HCT116 (cell line): ENCODE measurements around the gene ZNHIT2. TPM values are rescaled to one million over a fixed set of nuclear protein-coding genes. Genes with fewer than 3 reads are reported as not detected.

Experiments
- ATAC-seq: fragments of 200-7000 bp; cut with Tn5 transposase; 2 replicates; pipeline ENCODE4 v1.9.1; 2020; ENCODE audit warnings: mild to moderate bottlenecking, moderate library complexity
- BruUV-seq: library from RNA; stranded (reverse); fragments of 400-500 nt; replicated peaks from 2 replicates; lab custom pipeline; 2021; lab: Mats Ljungman, UMichigan
- CTCF ChIA-PET: fragments of 300-600 bp; sonication (Branson Sonifier 250); formaldehyde crosslinking; loops from one replicate; lab custom pipeline; 2021; ENCODE audit warnings: antibody characterized with exemption; lab: Charles Lee
- POLR2A ChIA-PET: fragments of 300-600, 350-600 bp; sonication (Branson Sonifier 250); formaldehyde crosslinking; loops from one replicate; lab custom pipeline; 2021; ENCODE audit warnings: antibody characterized with exemption; lab: Charles Lee
- RAD21 ChIA-PET, 2 experiments: fragments of 300-600 bp; sonication (Branson Sonifier 250); formaldehyde crosslinking; loops; one replicate each; lab custom pipeline; 2023; ENCODE audit warnings: low total read pairs in 2 of 2; ENCODE audit not compliant: uncharacterized antibody in 2 of 2, unreplicated experiment in 2 of 2, low non-redundant PET in 1 of 2; lab: Charles Lee
- DNase-seq: peaks from one replicate; pipeline ENCODE4 v3.0.0-alpha.2; 2010; ENCODE audit warnings: low read depth, low spot score
- H2AFZ ChIP-seq: fragments of 200-600 bp; shearing (Covaris generic), sonication (generic); 2 replicates; pipeline ENCODE4 v1.6.1; 2017; ENCODE audit warnings: low read depth, mixed run types, mixed read lengths, antibody characterized with exemption, low read length; ENCODE audit not compliant: poor library complexity, severe bottlenecking
- H3K27ac ChIP-seq: 2 replicates; pipeline ENCODE4 v1.5.1; 2012; ENCODE audit warnings: low read depth, low read length
- H3K27me3 ChIP-seq: fragments of 200-600 bp; sonication (generic); 2 replicates; pipeline ENCODE4 v1.6.1; 2016; ENCODE audit warnings: mixed run types, low read length, mixed read lengths; ENCODE audit not compliant: insufficient read depth
- H3K36me3 ChIP-seq, 2 experiments: fragments of 200-500 bp in 1 of 2; fragments of 200-600 bp in 1 of 2; sonication (Bioruptor generic) in 1 of 2; sonication (generic) in 1 of 2; 2 replicates each; pipeline versions ENCODE4 v1.5.1 to v1.6.1; 2014 to 2016; ENCODE audit warnings: low read length in 2 of 2, inconsistent platforms in 1 of 2, mixed read lengths in 1 of 2, mixed run types in 1 of 2; ENCODE audit not compliant: insufficient read depth in 2 of 2, control insufficient read depth in 1 of 2
- H3K4me1 ChIP-seq, 2 experiments: fragments of 200-600 bp in 1 of 2; sonication (generic) in 1 of 2; 2 replicates each; pipeline versions ENCODE4 v1.5.1 to v1.6.1; 2012 to 2017; ENCODE audit warnings: low read length in 2 of 2, inconsistent platforms in 1 of 2, mild to moderate bottlenecking in 1 of 2, mixed read lengths in 1 of 2, mixed run types in 1 of 2, moderate library complexity in 1 of 2; ENCODE audit not compliant: insufficient read depth in 2 of 2, control insufficient read depth in 1 of 2
- H3K4me2 ChIP-seq: fragments of 200-600 bp; sonication (generic); 2 replicates; pipeline ENCODE4 v1.6.1; 2017; ENCODE audit warnings: mixed run types, low read length, mixed read lengths
- H3K4me3 ChIP-seq, 2 experiments: fragments of 200-600 bp in 1 of 2; sonication (generic) in 1 of 2; replicated peaks in 1 of 2; 2 replicates each; pipeline ENCODE4 v1.5.1; 2011 to 2016; ENCODE audit warnings: low read length in 2 of 2, control low read depth in 1 of 2, low read depth in 1 of 2, mild to moderate bottlenecking in 1 of 2, mixed read lengths in 1 of 2, mixed run types in 1 of 2
- H3K79me2 ChIP-seq: fragments of 200-600 bp; sonication (generic); 2 replicates; pipeline ENCODE4 v1.6.1; 2017; ENCODE audit warnings: mild to moderate bottlenecking, mixed run types, low read length, moderate library complexity, mixed read lengths; ENCODE audit not compliant: insufficient read depth
- H3K9ac ChIP-seq: fragments of 200-600 bp; sonication (generic); 2 replicates; pipeline ENCODE4 v1.6.1; 2016; ENCODE audit warnings: low read length, mixed read lengths
- H3K9me2 ChIP-seq: fragments of 200-600 bp; sonication (generic), shearing (Covaris generic); 2 replicates; pipeline ENCODE4 v1.6.1; 2017; ENCODE audit warnings: mixed run types, mild to moderate bottlenecking, moderate library complexity; ENCODE audit not compliant: insufficient read depth
- H3K9me3 ChIP-seq, 2 experiments: fragments of 200-500 bp in 1 of 2; fragments of 200-600 bp in 1 of 2; sonication (Bioruptor generic) in 1 of 2; sonication (generic) in 1 of 2; 2 replicates each; pipeline ENCODE4 v1.6.1; 2014 to 2017; ENCODE audit warnings: low read length in 2 of 2, mixed read lengths in 2 of 2, inconsistent platforms in 1 of 2, low read depth in 1 of 2, mild to moderate bottlenecking in 1 of 2, mixed run types in 1 of 2, moderate library complexity in 1 of 2; ENCODE audit not compliant: control insufficient read depth in 1 of 2, insufficient read depth in 1 of 2
- H4K20me1 ChIP-seq: fragments of 200-600 bp; sonication (generic), shearing (Covaris generic); 2 replicates; pipeline ENCODE4 v1.6.1; 2017; ENCODE audit warnings: mixed run types, mild to moderate bottlenecking, moderate library complexity; ENCODE audit not compliant: insufficient read depth
- CEBPB ChIP-seq: IDR thresholded peaks from 2 replicates; pipeline ENCODE4 v1.6.1; 2012; ENCODE audit warnings: low read depth
- CTCF ChIP-seq, 3 experiments: fragments of 200-600 bp in 1 of 3; sonication (generic) in 1 of 3; IDR thresholded peaks in 2 of 3; conservative IDR thresholded peaks in 1 of 3; 2 replicates each; pipeline ENCODE4 v1.5.1; 2012 to 2017; ENCODE audit warnings: low read depth in 2 of 3, low read length in 2 of 3, antibody characterized with exemption in 1 of 3, borderline replicate concordance in 1 of 3, control low read depth in 1 of 3, mild to moderate bottlenecking in 1 of 3, mixed read lengths in 1 of 3, mixed run types in 1 of 3, moderate library complexity in 1 of 3; ENCODE audit not compliant: insufficient read depth in 1 of 3
- EZH2 ChIP-seq: fragments of 200-600 bp; sonication (generic); IDR thresholded peaks from 2 replicates; pipeline ENCODE4 v1.6.1; 2017; ENCODE audit warnings: antibody characterized with exemption, mixed run types
- JUND ChIP-seq: IDR thresholded peaks from 2 replicates; pipeline ENCODE4 v1.6.1; 2012
- POLR2AphosphoS5 ChIP-seq: IDR thresholded peaks from 2 replicates; pipeline ENCODE4 v1.6.1; 2011; ENCODE audit warnings: mild to moderate bottlenecking, low read depth, low read length, moderate library complexity
- SRF ChIP-seq: IDR thresholded peaks from 2 replicates; pipeline ENCODE4 v1.6.1; 2012; ENCODE audit warnings: low read depth
- TCF7L2 ChIP-seq: IDR thresholded peaks from 2 replicates; pipeline ENCODE4 v1.7.0; 2011; ENCODE audit warnings: borderline replicate concordance, inconsistent platforms; ENCODE audit not compliant: insufficient read depth, insufficient read length; ENCODE audit errors: extremely low read depth
- YY1 ChIP-seq: IDR thresholded peaks from 2 replicates; pipeline ENCODE4 v1.6.1; 2011; ENCODE audit warnings: low read length, low read depth, moderate library complexity, mild to moderate bottlenecking; ENCODE audit not compliant: insufficient replicate concordance; ENCODE audit errors: extremely low read depth
- ZFX ChIP-seq: fragments of 450-650 bp; IDR thresholded peaks from 2 replicates; pipeline ENCODE4 v1.6.1; 2017
- intact Hi-C: fragments of 100-400 bp; cut with micrococcal nuclease; formaldehyde crosslinking; loops from 2 replicates; pipeline ENCODE4 v1.10.0; 2022
- total RNA-seq: library from RNA; stranded (reverse); gene quantifications from one replicate; pipeline ENCODE4 v1.2.1, GENCODE V29; 2021; ENCODE audit not compliant: unreplicated experiment
- TF ChIP-seq, protein P1 (sequence below): IDR thresholded peaks from 2 replicates; pipeline ENCODE4 v1.6.1; 2012
- TF ChIP-seq, protein P2 (sequence below): IDR thresholded peaks from 2 replicates; pipeline ENCODE4 v1.6.1; 2012; ENCODE audit warnings: low read depth

The ZNHIT2 gene
- total RNA-seq, 1 experiment from 2014 or later, result 18.8 TPM

DNA sequence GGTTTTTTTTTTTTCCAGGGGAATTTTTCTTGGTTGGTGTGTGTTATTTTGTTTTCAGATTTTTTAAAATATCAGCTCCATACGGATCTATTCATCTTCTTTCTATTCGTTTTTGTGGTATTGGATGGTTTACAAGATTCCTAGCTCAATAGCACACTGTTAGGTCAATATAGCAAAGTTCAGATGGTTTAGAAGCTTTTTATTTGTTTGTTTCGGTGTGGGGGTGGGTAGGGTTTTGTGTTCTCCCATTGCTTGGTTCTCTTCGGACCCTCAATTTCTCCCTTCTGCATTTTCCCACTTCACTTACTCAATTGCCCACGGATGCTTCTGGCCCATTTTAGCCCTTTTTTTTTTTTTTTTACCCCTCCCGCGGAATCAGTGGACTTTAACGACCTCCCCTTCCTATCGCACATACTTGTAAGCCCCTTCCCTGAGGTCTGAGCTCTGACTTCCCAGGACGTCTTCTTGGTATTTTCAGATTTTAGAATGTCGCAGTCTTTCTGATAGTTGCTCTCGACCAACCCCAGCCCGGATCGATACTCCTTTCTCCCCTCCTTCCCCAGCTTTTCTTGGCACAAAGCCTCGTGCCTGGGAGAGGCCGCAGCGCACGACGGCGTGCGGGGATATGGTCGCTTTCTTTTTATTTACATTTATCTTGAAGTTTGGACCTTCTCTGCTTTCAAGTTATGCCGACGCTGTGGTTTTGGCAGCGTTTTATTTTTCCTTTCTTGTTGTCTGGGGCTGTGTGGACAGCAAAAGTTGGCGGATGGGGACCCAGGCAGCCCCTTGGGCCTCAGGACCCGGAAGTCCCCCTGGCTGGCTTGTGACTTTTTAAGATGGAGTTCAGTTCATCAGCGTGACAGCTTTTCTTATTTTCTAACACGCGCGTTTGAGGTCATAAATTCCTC, 48.2 kb upstream of the ZNHIT2 start:
- no peaks in the 10 kb centered on the region for H3K9me3 ChIP-seq
- no peaks in the 10 kb centered on the region for H3K27me3 ChIP-seq
- ChIA-PET CTCF (no interaction called here), RAD21 (no interaction called here), POLR2A (interaction anchor here (1.1 to 1.4 kb wide), 2 partner anchors 18 to 30 kb away, joined by 3 to 4 read pairs; no protein-coding TSS in a partner anchor)
- H3K9ac ChIP-seq, result no peak overlapping the region
- no peaks in the 10 kb centered on the region for H4K20me1 ChIP-seq
- H3K4me2 ChIP-seq, result no peak overlapping the region
- H2AFZ ChIP-seq, result no peak overlapping the region
- no peaks in the 10 kb centered on the region for H3K79me2 ChIP-seq
- H3K4me1 ChIP-seq, result peaks cover 9 to 16% of the 10 kb centered on the region in 2 experiments; a peak in 3 of 4 replicates
- ATAC-seq (no peak), DNase-seq (no peak)
- H3K9me2 ChIP-seq, result no peaks in the 10 kb centered on the region
- intact Hi-C loops, result no loop called here
- no TSS peak for BruUV-seq
- H3K27ac ChIP-seq, result no peak overlapping the region
- H3K36me3 ChIP-seq, result no peaks in the 10 kb centered on the region
- no peak overlapping the region for H3K4me3 ChIP-seq
- TF ChIP-seq, protein P1, sequence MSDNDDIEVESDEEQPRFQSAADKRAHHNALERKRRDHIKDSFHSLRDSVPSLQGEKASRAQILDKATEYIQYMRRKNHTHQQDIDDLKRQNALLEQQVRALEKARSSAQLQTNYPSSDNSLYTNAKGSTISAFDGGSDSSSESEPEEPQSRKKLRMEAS, result no peak
- TF ChIP-seq CTCF (IDR thresholded peaks at IDR 0.05 in 2 of 3, conservative IDR thresholded peaks at IDR 0.05 in 1 of 3; ENCODE audit: borderline replicate concordance in 1 of 3, insufficient read depth in 1 of 3, low read depth in 2 of 3, low read length in 2 of 3) (no peak), ZFX (no peak), YY1 (no peak), CEBPB (no peak), JUND (no peak), EZH2 (no peak), SRF (no peak), TCF7L2 (no peak), POLR2AphosphoS5 (no peak)
- TF ChIP-seq, protein P2, sequence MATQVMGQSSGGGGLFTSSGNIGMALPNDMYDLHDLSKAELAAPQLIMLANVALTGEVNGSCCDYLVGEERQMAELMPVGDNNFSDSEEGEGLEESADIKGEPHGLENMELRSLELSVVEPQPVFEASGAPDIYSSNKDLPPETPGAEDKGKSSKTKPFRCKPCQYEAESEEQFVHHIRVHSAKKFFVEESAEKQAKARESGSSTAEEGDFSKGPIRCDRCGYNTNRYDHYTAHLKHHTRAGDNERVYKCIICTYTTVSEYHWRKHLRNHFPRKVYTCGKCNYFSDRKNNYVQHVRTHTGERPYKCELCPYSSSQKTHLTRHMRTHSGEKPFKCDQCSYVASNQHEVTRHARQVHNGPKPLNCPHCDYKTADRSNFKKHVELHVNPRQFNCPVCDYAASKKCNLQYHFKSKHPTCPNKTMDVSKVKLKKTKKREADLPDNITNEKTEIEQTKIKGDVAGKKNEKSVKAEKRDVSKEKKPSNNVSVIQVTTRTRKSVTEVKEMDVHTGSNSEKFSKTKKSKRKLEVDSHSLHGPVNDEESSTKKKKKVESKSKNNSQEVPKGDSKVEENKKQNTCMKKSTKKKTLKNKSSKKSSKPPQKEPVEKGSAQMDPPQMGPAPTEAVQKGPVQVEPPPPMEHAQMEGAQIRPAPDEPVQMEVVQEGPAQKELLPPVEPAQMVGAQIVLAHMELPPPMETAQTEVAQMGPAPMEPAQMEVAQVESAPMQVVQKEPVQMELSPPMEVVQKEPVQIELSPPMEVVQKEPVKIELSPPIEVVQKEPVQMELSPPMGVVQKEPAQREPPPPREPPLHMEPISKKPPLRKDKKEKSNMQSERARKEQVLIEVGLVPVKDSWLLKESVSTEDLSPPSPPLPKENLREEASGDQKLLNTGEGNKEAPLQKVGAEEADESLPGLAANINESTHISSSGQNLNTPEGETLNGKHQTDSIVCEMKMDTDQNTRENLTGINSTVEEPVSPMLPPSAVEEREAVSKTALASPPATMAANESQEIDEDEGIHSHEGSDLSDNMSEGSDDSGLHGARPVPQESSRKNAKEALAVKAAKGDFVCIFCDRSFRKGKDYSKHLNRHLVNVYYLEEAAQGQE, result no peak
- TF ChIP-seq, all 23 proteins: peak for 0
